GM12874 (cell line): ENCODE results near the gene GALNT13.

Experiments
- TF ChIP-seq, protein P1 (sequence below): IDR thresholded peaks from 2 replicates; pipeline ENCODE4 v1.5.1; 2011; ENCODE audit warnings: low read depth, mild to moderate bottlenecking, control low read depth, low read length, moderate library complexity; ENCODE audit not compliant: insufficient read depth

GALNT13 gene

GRCh38 chr2:153871231-153872221 is at the start of gene GALNT13:
GALNT13 (plus strand) TSS chr2:153871922.
- TF ChIP-seq, protein P1, sequence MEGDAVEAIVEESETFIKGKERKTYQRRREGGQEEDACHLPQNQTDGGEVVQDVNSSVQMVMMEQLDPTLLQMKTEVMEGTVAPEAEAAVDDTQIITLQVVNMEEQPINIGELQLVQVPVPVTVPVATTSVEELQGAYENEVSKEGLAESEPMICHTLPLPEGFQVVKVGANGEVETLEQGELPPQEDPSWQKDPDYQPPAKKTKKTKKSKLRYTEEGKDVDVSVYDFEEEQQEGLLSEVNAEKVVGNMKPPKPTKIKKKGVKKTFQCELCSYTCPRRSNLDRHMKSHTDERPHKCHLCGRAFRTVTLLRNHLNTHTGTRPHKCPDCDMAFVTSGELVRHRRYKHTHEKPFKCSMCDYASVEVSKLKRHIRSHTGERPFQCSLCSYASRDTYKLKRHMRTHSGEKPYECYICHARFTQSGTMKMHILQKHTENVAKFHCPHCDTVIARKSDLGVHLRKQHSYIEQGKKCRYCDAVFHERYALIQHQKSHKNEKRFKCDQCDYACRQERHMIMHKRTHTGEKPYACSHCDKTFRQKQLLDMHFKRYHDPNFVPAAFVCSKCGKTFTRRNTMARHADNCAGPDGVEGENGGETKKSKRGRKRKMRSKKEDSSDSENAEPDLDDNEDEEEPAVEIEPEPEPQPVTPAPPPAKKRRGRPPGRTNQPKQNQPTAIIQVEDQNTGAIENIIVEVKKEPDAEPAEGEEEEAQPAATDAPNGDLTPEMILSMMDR: no peak

DNA sequence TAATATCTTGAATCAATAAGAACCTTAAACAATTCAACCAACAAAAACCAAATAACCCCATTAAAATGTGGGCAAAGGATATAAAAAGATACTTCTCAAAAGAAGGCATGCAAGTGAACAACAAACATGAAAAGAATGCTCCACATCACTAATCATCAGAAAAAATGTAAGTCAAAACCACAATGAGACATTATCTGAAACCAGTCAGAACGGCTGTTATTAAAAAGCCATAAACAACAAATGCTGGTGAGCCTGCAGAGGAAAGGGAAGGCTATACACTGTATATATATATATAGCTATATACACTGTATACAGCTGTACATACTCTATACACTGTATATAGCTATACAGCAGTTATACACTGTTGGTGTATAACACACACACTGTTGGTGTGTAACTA is 47.8 kb upstream of the GALNT13 start:
- TF ChIP-seq, protein P1: no peak

DNA sequence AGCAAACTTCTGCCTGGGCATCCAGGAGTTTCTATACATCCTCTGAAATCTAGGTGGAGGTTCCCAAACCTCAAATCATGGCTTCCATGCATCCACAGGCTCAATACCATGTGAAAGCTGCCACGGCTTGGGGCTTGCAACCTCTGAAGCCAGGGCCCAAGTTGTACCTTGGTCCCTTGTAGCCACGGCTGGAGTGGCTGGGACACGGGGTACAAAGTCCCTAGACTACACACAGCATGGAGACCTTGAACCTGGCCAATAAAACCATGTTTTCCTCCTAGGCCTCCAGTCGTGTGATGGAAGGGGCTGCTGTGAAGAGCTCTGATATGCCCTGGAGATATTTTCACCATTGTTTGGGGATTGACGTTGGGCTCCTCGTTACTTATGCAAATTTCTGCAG is 43.4 kb upstream of the GALNT13 start:
- TF ChIP-seq, protein P1: no peak

GRCh38 chr2:153834662-153835061 is 37.1 kb upstream of the GALNT13 start:
- TF ChIP-seq, protein P1: no peak

- TF ChIP-seq, protein P1: no peak
Measured at GRCh38 chr2:153858250-153858649, 13.5 kb upstream of the GALNT13 start.

- TF ChIP-seq, protein P1: no peak
Measured at GRCh38 chr2:153864022-153864421, 7.7 kb upstream of the GALNT13 start.

- TF ChIP-seq, protein P1: no peak
Measured at GRCh38 chr2:153866595-153866994, 5.1 kb upstream of the GALNT13 start.
